DOHH2 (cell line): ENCODE measurements around the gene NEURL1B.

Experiments
- H3F3A ChIP-seq: fragments of 200-600 bp; sonication (generic), shearing (Covaris generic); 2 replicates; pipeline ENCODE4 v1.6.0; 2016; ENCODE audit warnings: antibody characterized with exemption, mild to moderate bottlenecking; ENCODE audit not compliant: control insufficient read depth, insufficient read depth
- H3K27ac ChIP-seq: fragments of 200-600 bp; sonication (generic); 2 replicates; pipeline ENCODE4 v1.5.1; 2014; ENCODE audit warnings: low read depth, mild to moderate bottlenecking, low read length, moderate library complexity
- H3K27me3 ChIP-seq: fragments of 200-600 bp; sonication (generic); 2 replicates; pipeline ENCODE4 v1.6.1; 2014; ENCODE audit warnings: mild to moderate bottlenecking, low read length, mixed read lengths; ENCODE audit not compliant: control insufficient read depth
- H3K36me3 ChIP-seq: fragments of 200-600 bp; sonication (generic); 2 replicates; pipeline ENCODE4 v1.6.1; 2014; ENCODE audit warnings: mild to moderate bottlenecking, low read length, moderate library complexity, mixed read lengths; ENCODE audit not compliant: control insufficient read depth
- H3K4me1 ChIP-seq: fragments of 200-600 bp; sonication (generic); 2 replicates; pipeline ENCODE4 v1.6.1; 2014; ENCODE audit warnings: mild to moderate bottlenecking, low read length, mixed read lengths; ENCODE audit not compliant: control insufficient read depth
- H3K4me2 ChIP-seq: fragments of 200-600 bp; sonication (generic); 2 replicates; pipeline ENCODE4 v1.6.0; 2014; ENCODE audit warnings: mild to moderate bottlenecking, low read length, moderate library complexity
- H3K4me3 ChIP-seq: fragments of 200-600 bp; sonication (generic); 2 replicates; pipeline ENCODE4 v1.5.1; 2014; ENCODE audit warnings: mild to moderate bottlenecking, low read length, mixed read lengths
- H3K79me2 ChIP-seq: fragments of 200-600 bp; sonication (generic); 2 replicates; pipeline ENCODE4 v1.6.1; 2014; ENCODE audit warnings: mild to moderate bottlenecking, low read length, mixed read lengths; ENCODE audit not compliant: control insufficient read depth
- H3K9me2 ChIP-seq: fragments of 200-600 bp; sonication (generic); replicated peaks from 2 replicates; pipeline ENCODE4 v1.6.1; 2014; ENCODE audit warnings: mild to moderate bottlenecking, low read length, mixed read lengths; ENCODE audit not compliant: control insufficient read depth
- H3K9me3 ChIP-seq: fragments of 200-600 bp; sonication (generic); 2 replicates; pipeline ENCODE4 v1.6.1; 2014; ENCODE audit warnings: antibody characterized with exemption, low read length, mixed read lengths; ENCODE audit not compliant: control insufficient read depth, insufficient read depth
- H4K20me1 ChIP-seq: fragments of 200-600 bp; sonication (generic); 2 replicates; pipeline ENCODE4 v1.6.0; 2014; ENCODE audit warnings: low read depth, mild to moderate bottlenecking, antibody characterized with exemption, low read length, moderate library complexity; ENCODE audit not compliant: control insufficient read depth, insufficient read depth
- EZH2phosphoT487 ChIP-seq: fragments of 200-600 bp; sonication (generic); IDR thresholded peaks from 2 replicates; pipeline ENCODE4 v1.6.1; 2017; ENCODE audit warnings: borderline replicate concordance, mild to moderate bottlenecking, antibody characterized with exemption, low read length, moderate library complexity, mixed read lengths
- TF ChIP-seq, protein P1 (sequence below): fragments of 200-600 bp; sonication (generic); IDR thresholded peaks from one replicate; pipeline ENCODE4 v1.5.1; 2014; ENCODE audit warnings: antibody characterized with exemption, mild to moderate bottlenecking, low read depth, low read length; ENCODE audit not compliant: poor library complexity, severe bottlenecking

The NEURL1B gene

GRCh38 chr5:172686539-172687390 lies 45.7 kb downstream of the NEURL1B start:
- Histone ChIP-seq H3F3A (no peaks in the 10 kb centered on the region), H3K9me3 (no peaks in the 10 kb centered on the region), H3K4me3 (no peak overlapping the region), H3K27me3 (no peaks in the 10 kb centered on the region), H3K9me2 (no peaks in the 10 kb centered on the region), H3K79me2 (no peaks in the 10 kb centered on the region), H3K4me2 (no peak overlapping the region), H3K4me1 (peaks cover 11% of the 10 kb centered on the region), H4K20me1 (no peaks in the 10 kb centered on the region), H3K36me3 (no peaks in the 10 kb centered on the region), H3K27ac (no peak overlapping the region)
- TF ChIP-seq, protein P1, sequence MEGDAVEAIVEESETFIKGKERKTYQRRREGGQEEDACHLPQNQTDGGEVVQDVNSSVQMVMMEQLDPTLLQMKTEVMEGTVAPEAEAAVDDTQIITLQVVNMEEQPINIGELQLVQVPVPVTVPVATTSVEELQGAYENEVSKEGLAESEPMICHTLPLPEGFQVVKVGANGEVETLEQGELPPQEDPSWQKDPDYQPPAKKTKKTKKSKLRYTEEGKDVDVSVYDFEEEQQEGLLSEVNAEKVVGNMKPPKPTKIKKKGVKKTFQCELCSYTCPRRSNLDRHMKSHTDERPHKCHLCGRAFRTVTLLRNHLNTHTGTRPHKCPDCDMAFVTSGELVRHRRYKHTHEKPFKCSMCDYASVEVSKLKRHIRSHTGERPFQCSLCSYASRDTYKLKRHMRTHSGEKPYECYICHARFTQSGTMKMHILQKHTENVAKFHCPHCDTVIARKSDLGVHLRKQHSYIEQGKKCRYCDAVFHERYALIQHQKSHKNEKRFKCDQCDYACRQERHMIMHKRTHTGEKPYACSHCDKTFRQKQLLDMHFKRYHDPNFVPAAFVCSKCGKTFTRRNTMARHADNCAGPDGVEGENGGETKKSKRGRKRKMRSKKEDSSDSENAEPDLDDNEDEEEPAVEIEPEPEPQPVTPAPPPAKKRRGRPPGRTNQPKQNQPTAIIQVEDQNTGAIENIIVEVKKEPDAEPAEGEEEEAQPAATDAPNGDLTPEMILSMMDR = no peak

GRCh38 chr5:172687940-172688339 lies 46.9 kb downstream of the NEURL1B start:
- Histone ChIP-seq H3K4me2 (no peak overlapping the region), H3F3A (no peaks in the 10 kb centered on the region), H3K79me2 (no peaks in the 10 kb centered on the region), H3K9me2 (no peaks in the 10 kb centered on the region), H3K27me3 (no peaks in the 10 kb centered on the region), H3K4me3 (no peak overlapping the region), H3K9me3 (no peaks in the 10 kb centered on the region), H3K36me3 (no peaks in the 10 kb centered on the region), H4K20me1 (no peaks in the 10 kb centered on the region), H3K4me1 (peaks cover 11% of the 10 kb centered on the region), H3K27ac (no peak overlapping the region)
- TF ChIP-seq, protein P1 = no peak
- TF ChIP-seq EZH2phosphoT487 = no peak

- H3F3A ChIP-seq = no peaks in the 10 kb centered on the region
- TF ChIP-seq EZH2phosphoT487 = no peak
- TF ChIP-seq, protein P1 = no peak
- H4K20me1 ChIP-seq = no peaks in the 10 kb centered on the region
- no peaks in the 10 kb centered on the region for H3K27me3 ChIP-seq
- H3K4me2 ChIP-seq = peak overlapping the region; percentile 26; the same call in 1 of the 2 replicates
- no peak overlapping the region for H3K4me3 ChIP-seq
- no peaks in the 10 kb centered on the region for H3K9me3 ChIP-seq
- H3K79me2 ChIP-seq = no peaks in the 10 kb centered on the region
- peaks cover 11% of the 10 kb centered on the region for H3K4me1 ChIP-seq
- no peak overlapping the region for H3K27ac ChIP-seq
- no peaks in the 10 kb centered on the region for H3K36me3 ChIP-seq
- H3K9me2 ChIP-seq = no peaks in the 10 kb centered on the region
Observed at GRCh38 chr5:172688349-172689217, 47.5 kb downstream of the NEURL1B start.
